GM12878 (cell line): ENCODE measurements around the gene PTPRU. TPM values are rescaled to one million over a fixed set of nuclear protein-coding genes. Genes with fewer than 3 reads are reported as not detected.

Experiments used
- ATAC-seq: fragments of 200-7000 bp; cut with Tn5 transposase; 3 replicates; pipeline ENCODE4 v1.9.1; 2020; ENCODE audit warnings: mild to moderate bottlenecking, moderate library complexity
- BruUV-seq: library from RNA; stranded (reverse); fragments of 400-500 nt; replicated peaks from 2 replicates; lab custom pipeline; 2021; lab: Mats Ljungman, UMichigan
- CTCF ChIA-PET: fragments of 300-600 bp; sonication (Branson Sonifier 250); formaldehyde crosslinking; extraction: SDS; loops from one replicate; lab custom pipeline; 2021; ENCODE audit warnings: inconsistent platforms; lab: Yijun Ruan, JAX
- POLR2A ChIA-PET: fragments of 350-600 bp; formaldehyde crosslinking; extraction: SDS; loops from one replicate; lab custom pipeline; 2021; ENCODE audit warnings: inconsistent platforms; lab: Charles Lee
- RAD21 ChIA-PET: fragments of 300-600 bp; sonication (Branson Sonifier 250); formaldehyde crosslinking; loops from one replicate; lab custom pipeline; 2023; ENCODE audit warnings: antibody characterized with exemption; ENCODE audit not compliant: unreplicated experiment; lab: Charles Lee
- SMC1A ChIA-PET: fragments of 300-600 bp; sonication (Branson Sonifier 250); formaldehyde crosslinking; loops from one replicate; lab custom pipeline; 2023; ENCODE audit not compliant: unreplicated experiment, uncharacterized antibody; lab: Charles Lee
- DNase-seq: peaks from one replicate; pipeline ENCODE4 v3.0.0-alpha.2; 2011; ENCODE audit warnings: low read depth, low spot score
- FAIRE-seq: peaks from 3 replicates; lab custom pipeline; 2011; peaks lifted over from hg19 to GRCh38; lab: Jason Lieb, UNC
- H2AFZ ChIP-seq: 2 replicates; pipeline ENCODE4 v1.6.0; 2011; ENCODE audit warnings: low read depth, low read length, control low read depth; ENCODE audit not compliant: control insufficient read depth
- H3K27ac ChIP-seq: 2 replicates; pipeline ENCODE4 v1.5.1; 2011; ENCODE audit warnings: control low read depth; ENCODE audit not compliant: control insufficient read depth, insufficient read depth
- H3K27me3 ChIP-seq, 2 experiments: replicated peaks in 1 of 2; 2 replicates each; pipeline versions ENCODE4 v1.6.0 to v1.6.1; 2011; ENCODE audit warnings: low read length in 1 of 2; ENCODE audit not compliant: control insufficient read depth in 2 of 2, insufficient read depth in 2 of 2
- H3K36me3 ChIP-seq, 2 experiments: 2 replicates each; pipeline ENCODE4 v1.5.1; 2011; ENCODE audit warnings: low read length in 1 of 2; ENCODE audit not compliant: control insufficient read depth in 2 of 2, insufficient read depth in 2 of 2
- H3K4me1 ChIP-seq: 2 replicates; pipeline ENCODE4 v1.6.1; 2011; ENCODE audit warnings: mild to moderate bottlenecking, low read length, moderate library complexity, mixed read lengths; ENCODE audit not compliant: control insufficient read depth, insufficient read depth
- H3K4me2 ChIP-seq: 2 replicates; pipeline ENCODE4 v1.6.0; 2011; ENCODE audit warnings: control low read depth; ENCODE audit not compliant: control insufficient read depth, insufficient read depth
- H3K4me3 ChIP-seq: fragments of 200-600 bp; sonication (generic); 2 replicates; pipeline ENCODE4 v1.5.1; 2016
- H3K79me2 ChIP-seq: 2 replicates; pipeline ENCODE4 v1.6.0; 2011; ENCODE audit warnings: low read length; ENCODE audit not compliant: control insufficient read depth, insufficient read depth
- H3K9ac ChIP-seq: 2 replicates; pipeline ENCODE4 v1.8.0; 2011; ENCODE audit warnings: low read length, control low read depth, mixed read lengths; ENCODE audit not compliant: control insufficient read depth, insufficient read depth
- H3K9me3 ChIP-seq: replicated peaks from 3 replicates; pipeline ENCODE4 v1.5.1; 2011; ENCODE audit warnings: mild to moderate bottlenecking, low read length; ENCODE audit not compliant: control insufficient read depth, insufficient read depth
- H4K20me1 ChIP-seq: 2 replicates; pipeline ENCODE4 v1.6.0; 2011; ENCODE audit not compliant: control insufficient read depth, insufficient read depth
- ATF2 ChIP-seq: IDR thresholded peaks from 2 replicates; pipeline ENCODE4 v1.6.1; 2012; ENCODE audit warnings: low read length, inconsistent platforms
- CHD1 ChIP-seq: IDR thresholded peaks from 2 replicates; pipeline ENCODE4 v1.6.1; 2012; ENCODE audit warnings: low read depth, low read length, improper control_type of control experiment
- IRF4 ChIP-seq: IDR thresholded peaks from 2 replicates; pipeline ENCODE4 v1.6.1; 2011; ENCODE audit warnings: low read depth, low read length
- LARP7 ChIP-seq: fragments of 450-650 bp; IDR thresholded peaks from 2 replicates; pipeline ENCODE4 v1.6.1; 2017; ENCODE audit warnings: mild to moderate bottlenecking
- NR2F1 ChIP-seq: fragments of 450-650 bp; conservative IDR thresholded peaks from 2 replicates; pipeline ENCODE4 v1.6.1; 2017; ENCODE audit warnings: mild to moderate bottlenecking
- RBBP5 ChIP-seq: fragments of 200-600 bp; sonication (generic); conservative IDR thresholded peaks from 2 replicates; pipeline ENCODE4 v1.6.1; 2016
- RELB ChIP-seq: fragments of 450-650 bp; IDR thresholded peaks from 2 replicates; pipeline ENCODE4 v1.6.1; 2017; ENCODE audit warnings: low read depth, mild to moderate bottlenecking, moderate library complexity
- ZZZ3 ChIP-seq: IDR thresholded peaks from 2 replicates; pipeline ENCODE4 v1.6.1; 2011; ENCODE audit warnings: low read depth; ENCODE audit not compliant: control insufficient read depth, insufficient read length
- WGBS: methylation state at CpG from one replicate; pipeline ENCODE4 v1.1.6; 2016; ENCODE audit warnings: low lambda C conversion rate; ENCODE audit not compliant: insufficient replicate concordance, insufficient coverage; ENCODE audit errors: missing lambda C conversion rate; 5-methylcytosine and 5-hydroxymethylcytosine counted together
- in situ Hi-C: fragments of 300-500 bp; cut with MboI; formaldehyde crosslinking; loops from 9 replicates; pipeline ENCODE4 v1.14.3; 2018; ENCODE audit warnings: mixed read lengths
- intact Hi-C: fragments of 100-400 bp; cut with micrococcal nuclease; formaldehyde crosslinking; loops from one replicate; pipeline ENCODE4 v1.14.2; 2022; ENCODE audit not compliant: unreplicated experiment
- polyA plus RNA-seq, 11 experiments: library from polyadenylated mRNA; depleted of rRNA in 4 of 11; unstranded in 6 of 11; stranded (reverse) in 5 of 11; fragments of >200 nt; fragmentation: Nextera tagmentation in 4 of 11; fragmentation: Illumina TruSeq in 1 of 11; extraction: Ambion mirVana in 4 of 11; extraction: Trizol in 1 of 11; gene quantifications; 1 replicate in 1 of 11; 2 replicates in 10 of 11; pipeline versions ENCODE4 v1.2.1 to v1.2.3, GENCODE V29; 2011 to 2016; ENCODE audit warnings: inconsistent platforms in 2 of 11, missing spikeins in 2 of 11, low read depth in 1 of 11
- total RNA-seq, 4 experiments: library from RNA; depleted of rRNA in 3 of 4; stranded (reverse); fragments of >200 nt in 3 of 4; fragmentation: Illumina TruSeq in 1 of 4; extraction: Trizol in 1 of 4; gene quantifications; 2 replicates each; pipeline versions ENCODE4 v1.2.1 to v1.2.3, GENCODE V29; 2013 to 2021
- TF ChIP-seq, protein P1 (sequence below): IDR thresholded peaks from 2 replicates; pipeline ENCODE4 v1.6.1; 2011; ENCODE audit warnings: low read depth, mild to moderate bottlenecking, low read length, moderate library complexity, borderline replicate concordance; ENCODE audit errors: extremely low read depth

Gene PTPRU
- total and polyA plus RNA-seq, 10 of the 15 experiments (the other 5 are each of a cell fraction or from before 2014, with no cell fraction given): 0.04 to 2.5 (median 0.73) TPM

DNA sequence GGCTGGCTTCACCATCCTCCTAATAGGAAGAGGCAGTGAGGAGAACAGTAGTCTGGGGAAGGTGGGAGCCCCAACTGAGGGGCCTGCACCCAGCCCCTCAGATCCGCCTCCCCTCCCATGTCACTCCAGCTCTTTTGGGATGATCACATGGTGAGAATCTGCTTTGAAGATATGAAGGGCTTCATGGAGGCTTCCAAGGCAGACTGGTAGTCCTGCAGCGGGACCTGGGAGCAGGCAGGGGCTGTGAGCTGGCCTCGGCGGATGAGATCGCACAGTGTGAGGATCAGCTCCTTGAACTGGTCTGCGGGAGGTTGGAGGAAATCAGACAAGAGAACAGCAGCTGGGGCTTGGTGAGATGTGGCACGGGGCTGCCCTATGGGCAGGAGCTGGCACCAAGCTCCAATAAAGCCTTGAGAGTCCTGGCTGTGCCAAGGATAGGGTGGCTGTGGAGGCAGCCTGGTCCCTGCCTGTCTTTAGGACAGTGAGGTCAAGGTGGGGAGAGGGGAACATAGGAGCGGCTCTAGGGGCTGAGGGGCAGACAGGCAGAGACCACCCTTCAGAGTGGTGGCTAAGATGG, 42.4 kb upstream of the PTPRU start:
- Histone ChIP-seq H3K36me3 (peaks cover 3 to 6% of the 10 kb centered on the region in 2 experiments; a peak in 3 of 4 replicates), H3K4me1 (no peaks in the 10 kb centered on the region), H3K9me3 (no peaks in the 10 kb centered on the region), H3K9ac (no peak overlapping the region), H2AFZ (no peak overlapping the region), H3K4me2 (no peak overlapping the region), H3K4me3 (no peak overlapping the region), H3K27ac (no peak overlapping the region), H3K27me3 (no peaks in the 10 kb centered on the region), H3K79me2 (no peaks in the 10 kb centered on the region), H4K20me1 (no peaks in the 10 kb centered on the region)
- RAD21 ChIA-PET: no interaction called here
- BruUV-seq: no TSS peak
- CTCF ChIA-PET: interaction anchor here (1.0 to 1.4 kb wide), 2 partner anchors 8 to 310 kb away, joined by 3 read pairs; no protein-coding TSS in a partner anchor
- ATAC-seq (no peak), DNase-seq (no peak), FAIRE-seq (no peak)
- TF ChIP-seq ATF2 (no peak), RBBP5 (no peak), IRF4 (no peak), CHD1 (no peak), NR2F1 (no peak), ZZZ3 (no peak), LARP7 (no peak), RELB (no peak)
- TF ChIP-seq, protein P1, sequence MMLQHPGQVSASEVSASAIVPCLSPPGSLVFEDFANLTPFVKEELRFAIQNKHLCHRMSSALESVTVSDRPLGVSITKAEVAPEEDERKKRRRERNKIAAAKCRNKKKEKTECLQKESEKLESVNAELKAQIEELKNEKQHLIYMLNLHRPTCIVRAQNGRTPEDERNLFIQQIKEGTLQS: no peak
- SMC1A ChIA-PET: no interaction called here
- WGBS: 96% methylated on average over 5 of the region's 8 CpGs
- POLR2A ChIA-PET: interaction anchor here (1.8 kb wide), 1 partner anchor 12 kb away, joined by 5 read pairs; the partner anchor contains the start of gene SRSF4
- intact Hi-C loops (no loop called here), in situ Hi-C loops (no loop called here)
